ENCODE results near the gene MYRIP.

- TF ChIP-seq FOXK2 (IDR thresholded peaks at IDR 0.05) (no peak), EZH2 (IDR thresholded peaks at IDR 0.05; ENCODE audit: borderline replicate concordance, control insufficient read depth, low read depth, low read length) (no peak), ATF7 (IDR thresholded peaks at IDR 0.05; ENCODE audit: low read depth) (no peak), CEBPB (IDR thresholded peaks at IDR 0.05; ENCODE audit: borderline replicate concordance in 1 of 2, low read depth in 2 of 2, low read length in 2 of 2) (no peak), NRF1 (conservative IDR thresholded peaks at IDR 0.05; ENCODE audit: low read depth, low read length) (no peak), BHLHE40 (IDR thresholded peaks at IDR 0.05; ENCODE audit: borderline replicate concordance in 1 of 2, low read depth in 2 of 2, low read length in 1 of 2) (no peak), SRF (IDR thresholded peaks at IDR 0.05; ENCODE audit: low read depth in 2 of 2, low read length in 2 of 2) (no peak), HDAC2 (IDR thresholded peaks at IDR 0.05) (no peak), TBL1XR1 (IDR thresholded peaks at IDR 0.05; ENCODE audit: low read depth, low read length) (no peak), POLR2AphosphoS5 (IDR thresholded peaks at IDR 0.05; ENCODE audit: low read length) (no peak)
- TF ChIP-seq, protein P1, sequence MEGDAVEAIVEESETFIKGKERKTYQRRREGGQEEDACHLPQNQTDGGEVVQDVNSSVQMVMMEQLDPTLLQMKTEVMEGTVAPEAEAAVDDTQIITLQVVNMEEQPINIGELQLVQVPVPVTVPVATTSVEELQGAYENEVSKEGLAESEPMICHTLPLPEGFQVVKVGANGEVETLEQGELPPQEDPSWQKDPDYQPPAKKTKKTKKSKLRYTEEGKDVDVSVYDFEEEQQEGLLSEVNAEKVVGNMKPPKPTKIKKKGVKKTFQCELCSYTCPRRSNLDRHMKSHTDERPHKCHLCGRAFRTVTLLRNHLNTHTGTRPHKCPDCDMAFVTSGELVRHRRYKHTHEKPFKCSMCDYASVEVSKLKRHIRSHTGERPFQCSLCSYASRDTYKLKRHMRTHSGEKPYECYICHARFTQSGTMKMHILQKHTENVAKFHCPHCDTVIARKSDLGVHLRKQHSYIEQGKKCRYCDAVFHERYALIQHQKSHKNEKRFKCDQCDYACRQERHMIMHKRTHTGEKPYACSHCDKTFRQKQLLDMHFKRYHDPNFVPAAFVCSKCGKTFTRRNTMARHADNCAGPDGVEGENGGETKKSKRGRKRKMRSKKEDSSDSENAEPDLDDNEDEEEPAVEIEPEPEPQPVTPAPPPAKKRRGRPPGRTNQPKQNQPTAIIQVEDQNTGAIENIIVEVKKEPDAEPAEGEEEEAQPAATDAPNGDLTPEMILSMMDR (IDR thresholded peaks at IDR 0.05 in 2 of 3, conservative IDR thresholded peaks at IDR 0.05 in 1 of 3; ENCODE audit: control insufficient read depth in 2 of 3, extremely low read depth in 1 of 3, insufficient read depth in 1 of 3, low read depth in 3 of 3, low read length in 3 of 3): no peak
These were observed 490.4 kb downstream of the MYRIP start for GRCh38 chr3:40299721-40300335.

Measured in GM12878 (cell line).